ENCODE results near the gene GATAD2B.

GATAD2B gene

GRCh38 chr1:153833171-153833570 is 89.6 kb downstream of the GATAD2B start:
- POLR2A ChIA-PET = no interaction called here
- Histone ChIP-seq H3K36me3 (ENCODE audit: control insufficient read depth in 2 of 2, insufficient read depth in 1 of 2, low read length in 2 of 2) (peaks cover 0 to 6% of the 10 kb centered on the region in 2 experiments; a peak in 2 of 3 replicates), H3K4me3 (ENCODE audit: low read depth, low read length) (no peak overlapping the region), H3K27ac (ENCODE audit: extremely low read depth, low read depth, low read length) (no peak overlapping the region), H3K4me1 (ENCODE audit: control insufficient read depth, insufficient read depth, low read length) (no peaks in the 10 kb centered on the region), H3K9me3 (ENCODE audit: control insufficient read depth, insufficient read depth, low read depth, low read length) (no peaks in the 10 kb centered on the region)
- TF ChIP-seq GFI1B (tag by site-specific recombination; IDR thresholded peaks at IDR 0.05) (no peak), ZNF121 (tag by site-specific recombination; IDR thresholded peaks at IDR 0.05) (0 out of 2 replicates have a peak, but pooled peaks have one; percentile 45)
- CTCF ChIA-PET = interaction anchor here (1.2 kb wide), 1 partner anchor 10 kb away, joined by 3 read pairs; no protein-coding TSS in a partner anchor

GRCh38 chr1:153832293-153832692 is 90.5 kb downstream of the GATAD2B start:
- Histone ChIP-seq H3K9me3 (ENCODE audit: control insufficient read depth, insufficient read depth, low read depth, low read length) (no peaks in the 10 kb centered on the region), H3K4me1 (ENCODE audit: control insufficient read depth, insufficient read depth, low read length) (no peaks in the 10 kb centered on the region), H3K36me3 (ENCODE audit: control insufficient read depth in 2 of 2, insufficient read depth in 1 of 2, low read length in 2 of 2) (peaks cover 0 to 15% of the 10 kb centered on the region in 2 experiments; a peak in 2 of 3 replicates), H3K4me3 (ENCODE audit: low read depth, low read length) (no peak overlapping the region), H3K27ac (ENCODE audit: extremely low read depth, low read depth, low read length) (no peak overlapping the region)
- POLR2A ChIA-PET = no interaction called here
- CTCF ChIA-PET = interaction anchor here (1.2 to 1.7 kb wide), 2 partner anchors 10 to 35 kb away, joined by 3 to 6 read pairs; no protein-coding TSS in a partner anchor
- TF ChIP-seq ZBTB48 (tag by site-specific recombination; IDR thresholded peaks at IDR 0.05) = no peak
- TF ChIP-seq ZNF548 (tag by site-specific recombination; IDR thresholded peaks at IDR 0.05) = no peak
- no peak for TF ChIP-seq PRDM4 (tag by site-specific recombination; IDR thresholded peaks at IDR 0.05)

GRCh38 chr1:153831026-153831425 is 91.7 kb downstream of the GATAD2B start:
- H3K36me3 ChIP-seq (ENCODE audit: control insufficient read depth in 2 of 2, insufficient read depth in 1 of 2, low read length in 2 of 2) = peaks cover 10 to 25% of the 10 kb centered on the region in 2 experiments; a peak in 2 of 3 replicates
- TF ChIP-seq ZNF571 (tag by site-specific recombination; IDR thresholded peaks at IDR 0.05) = no peak
- TF ChIP-seq PBX3 (CRISPR knock-in tag; IDR thresholded peaks at IDR 0.05) = no peak
- TF ChIP-seq REPIN1 (tag by site-specific recombination; IDR thresholded peaks at IDR 0.05; ENCODE audit: low read depth) = no peak
- no peak for TF ChIP-seq ZNF362 (tag by site-specific recombination; IDR thresholded peaks at IDR 0.05)
- TF ChIP-seq ZNF324 (tag by site-specific recombination; IDR thresholded peaks at IDR 0.05) = no peak
- TF ChIP-seq KLF17 (tag by site-specific recombination; IDR thresholded peaks at IDR 0.05) = no peak
- TF ChIP-seq ZNF629 (tag by site-specific recombination; IDR thresholded peaks at IDR 0.05) = no peak
- TF ChIP-seq ZNF449 (tag by site-specific recombination; IDR thresholded peaks at IDR 0.05) = no peak
- TF ChIP-seq ZNF624 (tag by site-specific recombination; IDR thresholded peaks at IDR 0.05) = no peak
- no peak for TF ChIP-seq ZFHX2 (tag by site-specific recombination; conservative IDR thresholded peaks at IDR 0.05)
- no peak for TF ChIP-seq ZNF777 (tag by site-specific recombination; IDR thresholded peaks at IDR 0.05; ENCODE audit: borderline replicate concordance)
- TF ChIP-seq ZNF544 (tag by site-specific recombination; IDR thresholded peaks at IDR 0.05) = no peak
- no peak for TF ChIP-seq GLIS1 (tag by site-specific recombination; IDR thresholded peaks at IDR 0.05)
- TF ChIP-seq ZNF707 (tag by site-specific recombination; IDR thresholded peaks at IDR 0.05) = no peak
- TF ChIP-seq ZNF701 (tag by site-specific recombination; IDR thresholded peaks at IDR 0.05) = no peak
- TF ChIP-seq ZNF292 (tag by site-specific recombination; IDR thresholded peaks at IDR 0.05; ENCODE audit: borderline replicate concordance, low read depth) = no peak
- TF ChIP-seq HIC1 (tag by site-specific recombination; IDR thresholded peaks at IDR 0.05) = no peak
- H3K9me3 ChIP-seq (ENCODE audit: control insufficient read depth, insufficient read depth, low read depth, low read length) = no peaks in the 10 kb centered on the region
- H3K4me1 ChIP-seq (ENCODE audit: control insufficient read depth, insufficient read depth, low read length) = no peaks in the 10 kb centered on the region
- no peak overlapping the region for H3K4me3 ChIP-seq (ENCODE audit: low read depth, low read length)
- ChIA-PET POLR2A (no interaction called here), CTCF (interaction anchor here (0.5 to 0.9 kb wide), 2 partner anchors 10 to 114 kb away, joined by 3 to 4 read pairs; no protein-coding TSS in a partner anchor)
- H3K27ac ChIP-seq (ENCODE audit: extremely low read depth, low read depth, low read length) = no peak overlapping the region
